Measurements from ENCODE around the gene BICD2.

Gene BICD2

DNA sequence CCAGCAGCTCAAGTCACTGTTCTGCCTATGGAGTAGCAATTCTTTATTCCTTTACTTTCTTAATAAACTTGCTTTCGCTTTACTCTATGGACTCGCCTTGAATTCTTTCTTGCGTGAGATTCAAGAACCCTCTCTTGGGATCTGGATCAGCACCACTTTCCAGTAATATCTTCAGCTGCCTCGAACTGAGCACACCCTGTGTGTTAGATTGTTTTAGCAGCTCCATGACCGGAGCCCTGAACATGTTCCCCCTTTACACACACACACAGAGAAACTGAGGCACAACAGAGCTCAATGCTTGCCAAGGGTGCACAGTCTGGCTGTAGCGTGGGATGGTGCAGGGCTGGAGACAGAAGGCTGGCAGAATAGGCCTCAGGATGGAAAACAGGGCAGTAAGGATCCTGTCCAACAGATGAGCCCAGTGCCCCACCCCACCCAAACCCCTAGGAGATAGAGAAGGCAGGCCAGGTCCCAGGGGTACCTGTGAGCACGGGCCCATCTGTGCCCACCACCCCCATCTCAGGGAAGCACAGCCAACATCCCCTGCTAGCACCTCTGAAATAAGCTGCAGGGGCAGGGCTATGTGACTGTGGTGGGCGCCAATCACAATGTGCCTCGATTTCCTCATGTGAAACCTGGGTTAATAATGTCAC, 27.9 kb downstream of the BICD2 start:
- no peaks in the 10 kb centered on the region for H3K9me3 ChIP-seq (ENCODE audit: severe bottlenecking)
- TF ChIP-seq, protein P1, sequence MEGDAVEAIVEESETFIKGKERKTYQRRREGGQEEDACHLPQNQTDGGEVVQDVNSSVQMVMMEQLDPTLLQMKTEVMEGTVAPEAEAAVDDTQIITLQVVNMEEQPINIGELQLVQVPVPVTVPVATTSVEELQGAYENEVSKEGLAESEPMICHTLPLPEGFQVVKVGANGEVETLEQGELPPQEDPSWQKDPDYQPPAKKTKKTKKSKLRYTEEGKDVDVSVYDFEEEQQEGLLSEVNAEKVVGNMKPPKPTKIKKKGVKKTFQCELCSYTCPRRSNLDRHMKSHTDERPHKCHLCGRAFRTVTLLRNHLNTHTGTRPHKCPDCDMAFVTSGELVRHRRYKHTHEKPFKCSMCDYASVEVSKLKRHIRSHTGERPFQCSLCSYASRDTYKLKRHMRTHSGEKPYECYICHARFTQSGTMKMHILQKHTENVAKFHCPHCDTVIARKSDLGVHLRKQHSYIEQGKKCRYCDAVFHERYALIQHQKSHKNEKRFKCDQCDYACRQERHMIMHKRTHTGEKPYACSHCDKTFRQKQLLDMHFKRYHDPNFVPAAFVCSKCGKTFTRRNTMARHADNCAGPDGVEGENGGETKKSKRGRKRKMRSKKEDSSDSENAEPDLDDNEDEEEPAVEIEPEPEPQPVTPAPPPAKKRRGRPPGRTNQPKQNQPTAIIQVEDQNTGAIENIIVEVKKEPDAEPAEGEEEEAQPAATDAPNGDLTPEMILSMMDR (IDR thresholded peaks at IDR 0.05; ENCODE audit: poor library complexity, severe bottlenecking), result no peak
- H3K4me3 ChIP-seq (ENCODE audit: severe bottlenecking), result no peak overlapping the region
- peaks cover 50% of the 10 kb centered on the region for H3K4me1 ChIP-seq (ENCODE audit: insufficient read depth, poor library complexity, severe bottlenecking)
- peak overlapping the region; percentile 49 for H3K27ac ChIP-seq (ENCODE audit: poor library complexity, severe bottlenecking)
- H3K36me3 ChIP-seq (ENCODE audit: low read depth), result 0 out of 2 replicates have a peak, but pooled peaks cover 4% of the 10 kb centered on the region
- DNase-seq (ENCODE audit: low spot score), result peak; percentile 34
- no peaks in the 10 kb centered on the region for H3K27me3 ChIP-seq (ENCODE audit: insufficient read depth, poor library complexity, severe bottlenecking)
- ATAC-seq (ENCODE audit: low read depth), result no peak

DNA sequence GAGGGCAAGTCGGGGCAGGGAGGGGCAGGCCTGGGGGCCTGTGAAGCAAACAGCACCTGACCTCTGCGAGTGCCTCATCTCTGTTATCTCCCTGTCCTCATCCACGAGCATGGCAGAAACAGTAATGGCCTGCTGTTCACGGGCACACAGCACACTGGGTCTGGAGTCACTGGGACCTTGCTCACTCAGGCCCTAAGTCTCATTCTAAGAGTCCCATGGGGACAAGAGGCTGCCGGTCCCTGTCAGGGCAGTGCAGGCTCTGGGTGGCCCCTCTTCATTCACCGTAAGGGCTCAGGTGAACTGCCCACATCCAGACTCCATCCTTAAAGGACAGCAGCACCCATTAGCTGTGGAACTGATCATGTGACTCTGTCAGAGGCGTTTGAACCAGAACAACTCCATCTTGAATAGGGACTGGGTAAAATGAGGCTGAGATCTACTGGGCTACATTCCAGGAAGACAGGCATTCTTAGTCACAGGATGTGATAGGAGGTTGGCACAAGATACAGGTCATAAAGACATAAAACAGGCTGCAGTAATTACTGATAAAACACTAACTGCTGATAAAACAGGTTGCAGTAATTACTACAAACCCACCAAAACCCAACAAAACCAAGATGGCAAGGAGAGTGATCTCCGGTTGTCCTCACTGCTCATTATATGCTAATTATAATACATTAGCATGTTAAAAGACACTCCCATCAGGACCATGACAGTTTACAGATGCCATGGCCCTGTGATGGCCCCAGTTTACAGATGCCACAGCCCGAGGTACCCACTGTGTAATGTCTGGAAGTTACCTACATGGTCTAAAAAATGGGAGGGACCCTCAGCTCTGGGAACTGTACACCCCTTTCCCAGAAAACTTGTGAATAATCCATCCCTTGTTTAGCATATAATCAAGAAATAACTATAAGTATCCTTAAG, 28.7 kb downstream of the BICD2 start:
- peaks cover 42% of the 10 kb centered on the region for H3K4me1 ChIP-seq (ENCODE audit: insufficient read depth, poor library complexity, severe bottlenecking)
- H3K9me3 ChIP-seq (ENCODE audit: severe bottlenecking), result no peaks in the 10 kb centered on the region

GRCh38 chr9:92734931-92735635, 29.6 kb downstream of the BICD2 start:
- DNase-seq (ENCODE audit: low spot score), result no peak
- Histone ChIP-seq H3K4me3 (ENCODE audit: severe bottlenecking) (no peak overlapping the region), H3K9me3 (ENCODE audit: severe bottlenecking) (no peaks in the 10 kb centered on the region), H3K27me3 (ENCODE audit: insufficient read depth, poor library complexity, severe bottlenecking) (no peaks in the 10 kb centered on the region), H3K27ac (ENCODE audit: poor library complexity, severe bottlenecking) (peak overlapping the region; percentile 13), H3K36me3 (ENCODE audit: low read depth) (0 out of 2 replicates have a peak, but pooled peaks cover 4% of the 10 kb centered on the region), H3K4me1 (ENCODE audit: insufficient read depth, poor library complexity, severe bottlenecking) (peaks cover 38% of the 10 kb centered on the region)
- ATAC-seq (ENCODE audit: low read depth), result no peak
- TF ChIP-seq, protein P1 (IDR thresholded peaks at IDR 0.05; ENCODE audit: poor library complexity, severe bottlenecking), result no peak

More for the DNA sequence above, 28.7 kb downstream of the BICD2 start:
- TF ChIP-seq, protein P1 (IDR thresholded peaks at IDR 0.05; ENCODE audit: poor library complexity, severe bottlenecking), result no peak
- H3K4me3 ChIP-seq (ENCODE audit: severe bottlenecking), result no peak overlapping the region
- peak overlapping the region; percentile 13 for H3K27ac ChIP-seq (ENCODE audit: poor library complexity, severe bottlenecking)
- H3K36me3 ChIP-seq (ENCODE audit: low read depth), result 0 out of 2 replicates have a peak, but pooled peaks cover 4% of the 10 kb centered on the region
- DNase-seq (ENCODE audit: low spot score) (no peak), ATAC-seq (ENCODE audit: low read depth) (no peak)
- no peaks in the 10 kb centered on the region for H3K27me3 ChIP-seq (ENCODE audit: insufficient read depth, poor library complexity, severe bottlenecking)

- H3K4me3 ChIP-seq (ENCODE audit: severe bottlenecking), result no peak overlapping the region
- no peaks in the 10 kb centered on the region for H3K9me3 ChIP-seq (ENCODE audit: severe bottlenecking)
- no peak overlapping the region for H3K27ac ChIP-seq (ENCODE audit: poor library complexity, severe bottlenecking)
- no peak for ATAC-seq (ENCODE audit: low read depth)
- TF ChIP-seq, protein P1 (IDR thresholded peaks at IDR 0.05; ENCODE audit: poor library complexity, severe bottlenecking), result no peak
- H3K4me1 ChIP-seq (ENCODE audit: insufficient read depth, poor library complexity, severe bottlenecking), result peaks cover 11% of the 10 kb centered on the region
- H3K27me3 ChIP-seq (ENCODE audit: insufficient read depth, poor library complexity, severe bottlenecking), result no peaks in the 10 kb centered on the region
- DNase-seq (ENCODE audit: low spot score), result no peak
- H3K36me3 ChIP-seq (ENCODE audit: low read depth), result peaks cover 4% of the 10 kb centered on the region
These were observed 33.7 kb downstream of the BICD2 start for GRCh38 chr9:92730897-92731296.

Data from RWPE2 (cell line).